ENCODE results near the gene NR1I2. TPM values are rescaled to one million over a fixed set of nuclear protein-coding genes. Genes with fewer than 3 reads are reported as not detected.

Gene NR1I2
- total RNA-seq, 1 donor from 2014 or later, result 0.69 TPM

GRCh38 chr3:119769394-119770149 lies 12.3 kb upstream of the NR1I2 start:
- Histone ChIP-seq H3K79me2 (ENCODE audit: low read depth) (no peaks in the 10 kb centered on the region), H2AFZ (replicated peaks) (no peak overlapping the region), H3K4me2 (no peak overlapping the region), H3F3A (ENCODE audit: low read depth) (no peaks in the 10 kb centered on the region), H3K4me1 (no peaks in the 10 kb centered on the region), H4K20me1 (ENCODE audit: low read depth) (no peaks in the 10 kb centered on the region), H3K36me3 (no peaks in the 10 kb centered on the region), H3K27me3 (no peaks in the 10 kb centered on the region), H3K9me3 (ENCODE audit: low read depth) (no peaks in the 10 kb centered on the region), H3K4me3 (no peak overlapping the region), H3K27ac (no peak overlapping the region), H3K9ac (no peak overlapping the region)
- Mint-ChIP-seq H3K9me3 (peaks cover 4% of the 10 kb centered on the region), H3K36me3 (peaks cover 3% of the 10 kb centered on the region), H3K27ac (no peak overlapping the region), H3K4me1 (peaks cover 3% of the 10 kb centered on the region), H3K4me3 (no peak overlapping the region), H3K27me3 (ENCODE audit: insufficient read depth, low read depth) (no peaks in the 10 kb centered on the region)
- no peak for DNase-seq (ENCODE audit: low spot score)
- TF ChIP-seq CTCF (IDR thresholded peaks at IDR 0.05) (no peak), EZH2phosphoT487 (IDR thresholded peaks at IDR 0.05) (no peak), EZH2 (IDR thresholded peaks at IDR 0.05) (no peak)

- no peaks in the 10 kb centered on the region for H3K4me1 ChIP-seq
- Mint-ChIP-seq H3K4me1 (no peaks in the 10 kb centered on the region), H3K36me3 (peaks cover 2% of the 10 kb centered on the region), H3K9me3 (peaks cover 10% of the 10 kb centered on the region), H3K4me3 (no peak overlapping the region), H3K27me3 (ENCODE audit: insufficient read depth, low read depth) (no peaks in the 10 kb centered on the region), H3K27ac (no peak overlapping the region)
- no peaks in the 10 kb centered on the region for H3K9me3 ChIP-seq (ENCODE audit: low read depth)
- no peak for DNase-seq (ENCODE audit: low spot score)
- H2AFZ ChIP-seq (replicated peaks), result no peak overlapping the region
- no peaks in the 10 kb centered on the region for H3K79me2 ChIP-seq (ENCODE audit: low read depth)
- H3K4me3 ChIP-seq, result no peak overlapping the region
- no peaks in the 10 kb centered on the region for H3K27me3 ChIP-seq
- H4K20me1 ChIP-seq (ENCODE audit: low read depth), result no peaks in the 10 kb centered on the region
- no peak for TF ChIP-seq EZH2phosphoT487 (IDR thresholded peaks at IDR 0.05)
- TF ChIP-seq CTCF (IDR thresholded peaks at IDR 0.05), result no peak
- TF ChIP-seq EZH2 (IDR thresholded peaks at IDR 0.05), result no peak
- no peak overlapping the region for H3K9ac ChIP-seq
- no peaks in the 10 kb centered on the region for H3F3A ChIP-seq (ENCODE audit: low read depth)
- H3K4me2 ChIP-seq, result no peak overlapping the region
- no peaks in the 10 kb centered on the region for H3K36me3 ChIP-seq
- H3K27ac ChIP-seq, result no peak overlapping the region
Measured at GRCh38 chr3:119774444-119774843, 7.5 kb upstream of the NR1I2 start.

DNA sequence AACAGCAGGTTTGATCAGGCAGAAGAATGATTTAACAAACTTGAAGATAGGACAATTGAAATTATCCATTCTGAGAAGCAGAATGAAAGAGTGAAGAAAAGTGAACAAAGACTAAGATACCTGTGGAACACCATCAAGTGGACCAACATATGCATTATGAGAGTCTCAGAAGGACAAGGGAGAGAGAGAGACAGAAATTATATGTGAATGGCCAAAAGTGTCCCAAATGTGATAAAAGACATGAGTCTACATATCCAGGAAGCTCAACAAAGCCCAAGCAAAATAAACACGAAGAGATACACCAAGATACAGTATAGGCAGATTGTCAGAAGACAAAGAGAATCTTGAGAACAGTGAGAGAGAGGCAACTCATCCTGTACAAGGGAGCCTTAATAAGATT lies 5.6 kb upstream of the NR1I2 start:
- Histone ChIP-seq H3K4me1 (no peaks in the 10 kb centered on the region), H3K4me3 (no peak overlapping the region), H4K20me1 (ENCODE audit: low read depth) (no peaks in the 10 kb centered on the region), H3K9me3 (ENCODE audit: low read depth) (no peaks in the 10 kb centered on the region), H3K36me3 (no peaks in the 10 kb centered on the region), H3K79me2 (ENCODE audit: low read depth) (no peaks in the 10 kb centered on the region), H3K9ac (no peak overlapping the region), H3K27ac (no peak overlapping the region), H2AFZ (replicated peaks) (no peak overlapping the region), H3K27me3 (no peaks in the 10 kb centered on the region), H3F3A (ENCODE audit: low read depth) (no peaks in the 10 kb centered on the region), H3K4me2 (no peak overlapping the region)
- peaks cover 2% of the 10 kb centered on the region for H3K36me3 Mint-ChIP-seq
- peaks cover 10% of the 10 kb centered on the region for H3K9me3 Mint-ChIP-seq
- TF ChIP-seq CTCF (IDR thresholded peaks at IDR 0.05) (no peak), EZH2phosphoT487 (IDR thresholded peaks at IDR 0.05) (no peak), EZH2 (IDR thresholded peaks at IDR 0.05) (no peak)
- no peak overlapping the region for H3K27ac Mint-ChIP-seq
- no peaks in the 10 kb centered on the region for H3K4me1 Mint-ChIP-seq
- H3K4me3 Mint-ChIP-seq, result no peak overlapping the region
- H3K27me3 Mint-ChIP-seq (ENCODE audit: insufficient read depth, low read depth), result no peaks in the 10 kb centered on the region
- DNase-seq (ENCODE audit: low spot score), result no peak
